Colon (tissue), 2 donors: ENCODE measurements around the gene FKBP1C.
"Not testable (repeated sequence)": the region's sequence is repeated elsewhere in the genome, so short reads cannot be mapped to it uniquely, and the experiment has no call there.

Experiments used
- FAIRE-seq: peaks from 2 replicates; lab custom pipeline; 2012; peaks lifted over from hg19 to GRCh38; lab: Jason Lieb, UNC
- donor health status: control.
- donor health status: control.

Gene FKBP1C

GRCh38 chr6:63211343-63211742 is at the start of gene FKBP1C:
TSS of gene FKBP1C (plus strand) at chr6:63211469.
- not testable (repeated sequence) for FAIRE-seq

DNA sequence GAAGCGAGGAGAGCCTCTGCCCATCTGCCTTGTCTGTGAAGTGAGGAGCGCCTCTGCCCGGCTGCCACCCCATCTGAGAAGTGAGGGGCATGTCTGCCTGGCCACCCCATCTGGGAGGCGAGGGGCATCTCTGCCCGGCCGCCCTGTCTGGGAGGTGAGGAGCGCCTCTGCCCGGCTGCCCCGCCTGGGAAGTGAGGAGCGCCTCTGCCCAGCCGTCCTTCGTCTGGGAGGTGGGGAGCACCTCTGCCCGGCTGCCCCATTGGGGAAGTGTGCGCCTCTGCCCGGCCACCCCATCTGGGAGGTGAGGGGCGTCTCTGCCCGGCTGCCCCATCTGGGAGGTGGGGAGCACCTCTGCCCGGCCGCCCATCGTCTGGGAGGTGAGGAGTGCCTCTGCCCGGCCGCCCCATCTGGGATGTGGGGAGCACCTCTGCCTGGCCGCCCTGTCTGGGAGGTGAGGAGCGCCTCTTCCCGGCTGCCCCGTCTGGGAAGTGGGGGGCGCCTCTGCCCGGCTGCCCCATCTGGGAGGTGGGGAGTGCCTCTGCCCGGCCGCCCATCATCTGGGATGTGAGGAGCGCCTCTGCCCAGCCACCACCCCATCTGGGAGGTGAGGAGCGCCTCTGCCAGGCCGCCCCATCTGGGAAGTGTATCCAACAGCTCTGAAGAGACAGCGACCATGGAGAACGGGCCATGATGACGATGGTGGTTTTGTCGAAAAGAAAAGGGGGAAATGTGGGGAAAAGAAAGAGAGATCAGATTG is 47.0 kb upstream of the FKBP1C start:
- FAIRE-seq = not testable (repeated sequence)

DNA sequence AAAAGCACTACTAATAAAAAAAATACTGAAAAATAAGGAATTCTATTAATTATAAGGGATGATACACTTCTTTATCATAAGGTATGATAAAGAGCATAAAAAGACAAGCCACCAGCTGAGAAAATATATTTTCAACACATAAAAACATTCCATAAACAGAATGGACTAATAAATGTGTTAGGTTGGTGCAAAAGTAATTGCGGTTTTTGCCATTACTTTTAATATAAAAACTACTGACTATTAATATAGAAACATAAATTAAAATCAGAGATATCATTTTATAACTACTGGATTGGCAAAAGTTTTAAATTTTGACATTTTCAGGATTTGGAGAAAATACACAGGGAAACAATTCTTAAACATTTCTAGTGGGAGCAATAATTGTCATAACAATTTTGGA is 37.1 kb upstream of the FKBP1C start:
- FAIRE-seq = no peak

DNA sequence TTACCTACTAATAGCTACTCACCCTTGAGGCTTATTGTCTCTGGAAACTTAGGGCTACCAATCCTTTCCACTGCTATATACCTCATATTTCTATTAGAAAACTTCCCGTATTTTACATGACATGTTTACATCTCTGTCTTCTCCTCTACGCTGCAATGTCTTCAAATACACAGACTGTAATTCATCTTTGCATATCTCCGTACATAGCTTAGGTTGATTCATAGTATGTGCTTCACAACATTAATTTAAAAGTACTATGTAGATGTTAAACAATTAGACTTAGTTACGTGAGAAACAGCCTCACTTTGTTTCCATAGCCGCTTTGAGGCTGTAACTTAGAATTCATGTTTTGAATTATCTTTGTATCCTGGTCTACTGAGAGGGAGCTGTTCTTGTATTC is 35.1 kb upstream of the FKBP1C start:
- no peak for FAIRE-seq

GRCh38 chr6:63180367-63180766 is 30.9 kb upstream of the FKBP1C start:
- FAIRE-seq = no peak

DNA sequence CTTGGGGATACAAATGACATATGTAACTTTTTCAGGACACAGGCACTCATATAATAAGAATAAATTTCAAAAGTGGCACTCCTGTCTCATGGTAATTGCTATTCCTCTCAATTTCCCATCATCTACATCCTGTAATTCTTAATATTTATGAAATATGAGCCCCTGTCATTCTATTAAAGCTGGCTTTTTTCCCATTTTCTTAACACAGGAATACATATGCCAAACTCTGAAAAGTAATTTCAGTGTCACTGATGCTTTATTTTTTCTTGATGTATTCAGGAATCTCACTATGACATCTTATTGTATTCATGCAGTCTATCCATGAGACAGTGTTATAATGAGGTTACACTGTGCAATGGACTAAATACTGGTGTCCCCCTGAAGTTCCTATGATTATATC is 24.3 kb upstream of the FKBP1C start:
- FAIRE-seq = no peak

DNA sequence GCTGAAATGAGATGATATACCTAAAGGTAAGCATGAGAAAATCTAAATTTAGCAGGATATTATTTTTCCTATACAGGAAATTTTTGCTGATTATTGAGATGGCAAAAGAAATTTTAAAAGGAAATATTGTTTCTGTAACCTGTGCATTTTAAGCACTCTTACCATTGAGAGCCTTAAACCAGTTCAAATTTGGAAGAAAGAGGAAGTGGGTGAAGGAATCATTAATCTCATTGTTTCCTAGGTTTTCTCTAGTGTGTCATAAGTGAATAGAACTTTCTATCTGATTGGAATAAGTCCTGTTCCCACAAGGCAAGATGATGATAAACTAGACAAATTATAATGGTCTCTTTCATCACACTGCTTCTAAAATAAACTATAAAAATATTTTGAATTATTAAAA is 22.4 kb upstream of the FKBP1C start:
- FAIRE-seq = no peak

DNA sequence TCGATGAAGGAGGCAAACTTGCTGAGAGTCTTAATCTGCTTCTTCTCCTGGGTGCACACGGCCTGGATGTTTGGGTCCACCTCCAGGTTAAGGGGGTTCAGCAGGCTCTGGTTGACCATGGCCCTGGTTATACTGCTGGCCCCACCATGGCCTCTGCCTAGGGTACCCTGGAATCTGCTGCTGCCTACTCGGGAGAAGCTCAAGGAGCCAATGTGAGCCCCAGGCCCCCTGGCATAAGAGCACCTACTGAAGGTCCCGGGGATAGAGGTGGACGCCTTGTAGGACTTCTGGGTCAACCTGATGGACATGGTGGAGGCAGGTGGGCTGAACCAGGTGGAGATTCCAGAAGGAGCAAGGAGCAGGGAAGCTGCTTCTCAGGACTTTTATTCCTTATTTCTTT is 17.9 kb upstream of the FKBP1C start:
- no peak for FAIRE-seq

GRCh38 chr6:63197741-63198140 is 13.5 kb upstream of the FKBP1C start:
- no peak for FAIRE-seq

GRCh38 chr6:63213325-63213724 is 2.1 kb downstream of the FKBP1C start:
- no peak for FAIRE-seq

GRCh38 chr6:63214816-63215215 is 3.5 kb downstream of the FKBP1C start:
- no peak for FAIRE-seq

GRCh38 chr6:63224179-63224578 is 12.9 kb downstream of the FKBP1C start:
- FAIRE-seq = no peak

DNA sequence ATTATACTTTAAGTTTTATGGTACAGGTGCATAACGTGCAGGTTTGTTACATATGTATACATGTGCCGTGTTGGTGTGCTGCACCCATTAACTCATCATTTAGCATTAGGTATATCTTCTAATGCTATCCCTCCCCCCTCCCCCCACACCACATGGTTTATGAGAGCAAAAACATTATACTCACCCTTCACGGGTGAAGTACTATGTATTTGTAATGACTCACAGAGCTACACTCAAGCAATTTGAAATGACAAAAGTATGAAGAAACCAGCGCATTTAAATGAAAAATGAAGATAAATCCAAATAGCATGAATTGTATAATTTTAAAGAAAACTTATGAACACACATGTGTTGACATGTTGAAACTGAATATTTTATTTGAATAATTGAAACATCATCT is 14.7 kb downstream of the FKBP1C start:
- not testable (repeated sequence) for FAIRE-seq

DNA sequence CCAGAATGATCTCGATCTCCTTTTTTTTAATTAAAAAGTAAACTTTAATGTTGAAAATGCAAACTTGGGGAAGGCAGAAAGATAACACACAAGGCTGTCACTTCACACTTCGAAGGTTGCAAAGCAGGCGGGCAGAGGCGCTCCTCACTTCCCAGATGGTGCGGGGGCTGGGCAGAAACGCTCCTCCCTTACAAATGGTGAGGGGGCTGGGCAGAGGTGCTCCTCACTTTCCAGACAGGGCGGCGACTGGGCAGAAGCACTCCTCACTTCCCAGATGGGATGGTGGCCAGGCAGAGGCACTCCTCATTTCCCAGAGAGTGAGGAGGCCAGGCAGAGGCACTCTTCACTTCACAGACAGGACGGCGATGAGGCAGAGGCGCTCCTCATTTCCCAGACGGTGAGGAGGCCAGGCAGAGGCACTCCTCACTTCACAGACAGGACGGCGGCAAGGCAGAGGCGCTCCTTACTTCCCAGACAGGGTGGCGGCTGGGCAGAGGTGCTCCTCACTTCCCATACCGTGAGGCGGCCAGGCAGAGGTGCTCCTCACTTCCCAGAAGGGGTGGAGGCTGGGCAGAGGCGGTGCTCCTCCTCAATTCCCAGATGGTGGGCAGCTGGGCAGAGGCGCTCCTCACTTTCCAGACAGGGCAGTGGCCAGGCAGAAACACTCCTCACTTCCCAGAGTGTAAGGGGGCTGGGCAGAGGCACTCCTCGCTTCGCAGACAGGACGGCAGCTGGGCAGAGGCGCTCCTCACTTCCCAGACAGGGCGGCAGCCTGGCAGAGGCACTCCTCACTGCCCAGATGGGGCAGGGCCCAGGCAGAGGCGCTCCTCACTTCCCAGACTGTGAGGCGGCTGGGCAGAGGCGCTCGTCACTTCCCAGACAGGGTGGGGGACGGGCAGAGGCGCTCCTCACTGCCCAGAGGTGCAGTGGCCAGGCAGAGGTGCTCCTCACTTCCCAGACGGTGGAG is 16.9 kb downstream of the FKBP1C start:
- FAIRE-seq = not testable (repeated sequence)

- FAIRE-seq = not testable (repeated sequence)
These were observed 18.8 kb downstream of the FKBP1C start for GRCh38 chr6:63230027-63230426.

DNA sequence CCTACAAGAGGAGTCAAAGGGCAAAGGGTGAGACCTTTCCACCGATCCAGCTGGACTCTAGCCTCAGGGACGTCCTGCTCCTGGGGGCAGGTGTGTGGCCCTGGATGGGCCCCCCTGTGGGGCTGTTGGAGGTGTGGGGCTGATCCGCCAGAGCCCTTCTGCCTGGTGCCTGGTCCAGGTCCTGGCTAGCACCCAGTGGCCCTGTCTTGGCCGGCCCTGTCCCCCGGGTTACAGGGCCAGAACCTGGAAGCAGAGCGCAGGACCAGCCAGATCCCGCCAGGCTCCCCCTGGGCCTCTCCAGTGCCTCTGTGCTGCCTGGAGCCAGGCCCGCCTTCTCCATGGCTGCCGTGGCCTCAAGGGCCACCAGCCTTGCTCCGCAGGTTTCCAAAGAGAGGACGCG is 19.2 kb downstream of the FKBP1C start:
- not testable (repeated sequence) for FAIRE-seq

GRCh38 chr6:63236398-63236817 is 25.1 kb downstream of the FKBP1C start:
- no peak for FAIRE-seq

GRCh38 chr6:63245420-63245819 is 34.2 kb downstream of the FKBP1C start:
- FAIRE-seq = no peak

- no peak for FAIRE-seq
These were observed 34.6 kb downstream of the FKBP1C start for GRCh38 chr6:63245909-63246308.

GRCh38 chr6:63246581-63246980 is 35.3 kb downstream of the FKBP1C start:
- FAIRE-seq = no peak

- no peak for FAIRE-seq
These were observed 38.7 kb downstream of the FKBP1C start for GRCh38 chr6:63249875-63250482.

GRCh38 chr6:63259153-63259552 is 47.9 kb downstream of the FKBP1C start:
- no peak for FAIRE-seq

GRCh38 chr6:63261820-63262219 is 50.6 kb downstream of the FKBP1C start:
- FAIRE-seq = no peak
